IPS-11a (cell line): ENCODE results near the gene CLEC20A.
A peak's percentile ranks its signal among the peaks of the same experiment; 100 is the strongest.

Source experiments
- H3K4me3 ChIP-seq: one replicate; pipeline ENCODE4 v1.5.1; 2013; ENCODE audit warnings: low read depth, low read length, control low read depth

The CLEC20A gene

GRCh38 chr1:178496410-178497135, at the start of gene CLEC20A:
CLEC20A (minus strand) TSS chr1:178496964; CDS start chr1:178496939, 25 bp downstream.
- H3K4me3 ChIP-seq = no peak within 1 kb of the TSS

GRCh38 chr1:178544531-178544930, 47.8 kb upstream of the CLEC20A start:
- H3K4me3 ChIP-seq = no peak overlapping the region

GRCh38 chr1:178543290-178543607, 46.5 kb upstream of the CLEC20A start:
- peak overlapping the region; percentile 84 for H3K4me3 ChIP-seq

- H3K4me3 ChIP-seq = peak overlapping the region; percentile 84
Observed at GRCh38 chr1:178542554-178543289, 46.0 kb upstream of the CLEC20A start.

- peak overlapping the region; percentile 84 for H3K4me3 ChIP-seq
Observed at GRCh38 chr1:178541829-178542553, 45.2 kb upstream of the CLEC20A start.

- H3K4me3 ChIP-seq = peak overlapping the region; percentile 84
Observed at GRCh38 chr1:178541379-178541778, 44.6 kb upstream of the CLEC20A start.

GRCh38 chr1:178540646-178541045, 43.9 kb upstream of the CLEC20A start:
- no peak overlapping the region for H3K4me3 ChIP-seq

- no peak overlapping the region for H3K4me3 ChIP-seq
Observed at GRCh38 chr1:178540204-178540603, 43.4 kb upstream of the CLEC20A start.

- H3K4me3 ChIP-seq = no peak overlapping the region
Observed at GRCh38 chr1:178539291-178539690, 42.5 kb upstream of the CLEC20A start.

- H3K4me3 ChIP-seq = no peak overlapping the region
Observed at GRCh38 chr1:178538192-178538916, 41.6 kb upstream of the CLEC20A start.

GRCh38 chr1:178537382-178538090, 40.8 kb upstream of the CLEC20A start:
- no peak overlapping the region for H3K4me3 ChIP-seq

- no peak overlapping the region for H3K4me3 ChIP-seq
Observed at GRCh38 chr1:178536844-178537371, 40.1 kb upstream of the CLEC20A start.

- H3K4me3 ChIP-seq = no peak overlapping the region
Observed at GRCh38 chr1:178536329-178536728, 39.6 kb upstream of the CLEC20A start.

- H3K4me3 ChIP-seq = no peak overlapping the region
Observed at GRCh38 chr1:178534137-178534868, 37.5 kb upstream of the CLEC20A start.

GRCh38 chr1:178533121-178533946, 36.6 kb upstream of the CLEC20A start:
- no peak overlapping the region for H3K4me3 ChIP-seq

- no peak overlapping the region for H3K4me3 ChIP-seq
Observed at GRCh38 chr1:178532392-178532791, 35.6 kb upstream of the CLEC20A start.

- no peak overlapping the region for H3K4me3 ChIP-seq
Observed at GRCh38 chr1:178531887-178532286, 35.1 kb upstream of the CLEC20A start.

GRCh38 chr1:178530502-178530901, 33.7 kb upstream of the CLEC20A start:
- no peak overlapping the region for H3K4me3 ChIP-seq

GRCh38 chr1:178530037-178530402, 33.3 kb upstream of the CLEC20A start:
- H3K4me3 ChIP-seq = no peak overlapping the region
